ENCODE measurements around the gene CD93. TPM values are rescaled to one million over a fixed set of nuclear protein-coding genes. Genes with fewer than 3 reads are reported as not detected.

CD93 gene
- total RNA-seq, 6 donors from 2014 or later, result 25.1 to 160 (median 68.8) TPM

- ATAC-seq (ENCODE audit: low FRiP score in 2 of 2) (no peak), DNase-seq (peak in 1 of 2 donors; percentile 80)
- no peaks in the 10 kb centered on the region for H3K9me3 ChIP-seq
- peaks cover 0 to 8% (median 5%) of the 10 kb centered on the region in 4 donors for H3K4me1 ChIP-seq
- no peak overlapping the region for H3K27ac ChIP-seq
- TF ChIP-seq POLR2AphosphoS5 (IDR thresholded peaks at IDR 0.05) (no peak), POLR2A (IDR thresholded peaks at IDR 0.05) (no peak), CTCF (IDR thresholded peaks at IDR 0.05) (no peak), EP300 (IDR thresholded peaks at IDR 0.05) (no peak)
- 90 to 96% methylated on average over 36 to 41 of the region's 41 CpGs for WGBS, 2 donors
- H3K36me3 ChIP-seq, result no peaks in the 10 kb centered on the region
- peak overlapping the region in 1 of 4 donors; percentile 25 for H3K4me3 ChIP-seq
- H3K27me3 ChIP-seq, result peaks cover 0 to 18% (median 6%) of the 10 kb centered on the region in 4 donors
These were observed 50.4 kb downstream of the CD93 start for GRCh38 chr20:23035731-23036130.

GRCh38 chr20:23034721-23035671 is 51.1 kb downstream of the CD93 start, which contains the start of gene SSTR4:
SSTR4 (plus strand) TSS chr20:23035312; CDS start chr20:23035484, 172 bp downstream.
- H3K4me3 ChIP-seq, result peak within 1 kb of the TSS in 3 of 4 donors; percentile 19 to 33 (median 25)
- WGBS, 2 donors, result 30 to 86% methylated on average over 15 to 52 of the region's 83 CpGs
- peak in 1 of 2 donors; percentile 83 for DNase-seq
- no peak for TF ChIP-seq POLR2AphosphoS5 (IDR thresholded peaks at IDR 0.05)
- TF ChIP-seq EP300 (IDR thresholded peaks at IDR 0.05), result no peak
- no peak for TF ChIP-seq CTCF (IDR thresholded peaks at IDR 0.05)
- TF ChIP-seq POLR2A (IDR thresholded peaks at IDR 0.05), result no peak
- H3K36me3 ChIP-seq, result no peaks in the 10 kb centered on the region
- no peak within 1 kb of the TSS for H3K27ac ChIP-seq
- H3K4me1 ChIP-seq, result peaks cover 0 to 8% (median 5%) of the 10 kb centered on the region in 4 donors
- H3K9me3 ChIP-seq, result no peaks in the 10 kb centered on the region
- no peak for ATAC-seq (ENCODE audit: low FRiP score in 2 of 2)
- peaks cover 0 to 18% (median 6%) of the 10 kb centered on the region in 4 donors for H3K27me3 ChIP-seq

GRCh38 chr20:23033918-23034317 is 52.2 kb downstream of the CD93 start:
- H3K27me3 ChIP-seq, result peaks cover 0 to 18% (median 6%) of the 10 kb centered on the region in 4 donors
- TF ChIP-seq POLR2A (IDR thresholded peaks at IDR 0.05), result no peak
- no peak for TF ChIP-seq EP300 (IDR thresholded peaks at IDR 0.05)
- no peak for TF ChIP-seq POLR2AphosphoS5 (IDR thresholded peaks at IDR 0.05)
- no peak for TF ChIP-seq CTCF (IDR thresholded peaks at IDR 0.05)
- 87 to 91% methylated on average over 3 to 4 of the region's 4 CpGs for WGBS, 2 donors
- ATAC-seq (ENCODE audit: low FRiP score in 2 of 2) (no peak), DNase-seq (no peak)
- H3K4me1 ChIP-seq, result peaks cover 0 to 8% (median 5%) of the 10 kb centered on the region in 4 donors
- H3K9me3 ChIP-seq, result no peaks in the 10 kb centered on the region
- H3K27ac ChIP-seq, result no peak overlapping the region
- H3K36me3 ChIP-seq, result no peaks in the 10 kb centered on the region
- no peak overlapping the region for H3K4me3 ChIP-seq

- TF ChIP-seq EP300 (IDR thresholded peaks at IDR 0.05) (no peak), POLR2AphosphoS5 (IDR thresholded peaks at IDR 0.05) (no peak), POLR2A (IDR thresholded peaks at IDR 0.05) (no peak), CTCF (IDR thresholded peaks at IDR 0.05) (no peak)
- WGBS, 2 donors, result 42 to 54% methylated on average over 5 of the region's 5 CpGs
- ATAC-seq (ENCODE audit: low FRiP score in 2 of 2), result no peak
These were observed 53.4 kb downstream of the CD93 start for GRCh38 chr20:23032750-23033078.

More at GRCh38 chr20:23032750-23033078, 53.4 kb downstream of the CD93 start:
- H3K9me3 ChIP-seq, result no peaks in the 10 kb centered on the region
- peaks cover 0 to 18% (median 6%) of the 10 kb centered on the region in 4 donors for H3K27me3 ChIP-seq
- no peak for DNase-seq
- H3K4me1 ChIP-seq, result peaks cover 0 to 13% (median 5%) of the 10 kb centered on the region in 4 donors
- H3K36me3 ChIP-seq, result no peaks in the 10 kb centered on the region
- H3K4me3 ChIP-seq, result no peak overlapping the region
- H3K27ac ChIP-seq, result peak overlapping the region in 1 of 4 donors; percentile 42

All from upper lobe of left lung (tissue), 6 donors.